GM19438 (cell line): ENCODE results near the gene GNPTAB.

Source experiments
- ATAC-seq: cut with Tn5 transposase; IDR thresholded peaks from one replicate; pipeline ENCODE4 v1.9.1; 2021; ENCODE audit warnings: low read depth; ENCODE audit not compliant: unreplicated experiment

Gene GNPTAB

DNA sequence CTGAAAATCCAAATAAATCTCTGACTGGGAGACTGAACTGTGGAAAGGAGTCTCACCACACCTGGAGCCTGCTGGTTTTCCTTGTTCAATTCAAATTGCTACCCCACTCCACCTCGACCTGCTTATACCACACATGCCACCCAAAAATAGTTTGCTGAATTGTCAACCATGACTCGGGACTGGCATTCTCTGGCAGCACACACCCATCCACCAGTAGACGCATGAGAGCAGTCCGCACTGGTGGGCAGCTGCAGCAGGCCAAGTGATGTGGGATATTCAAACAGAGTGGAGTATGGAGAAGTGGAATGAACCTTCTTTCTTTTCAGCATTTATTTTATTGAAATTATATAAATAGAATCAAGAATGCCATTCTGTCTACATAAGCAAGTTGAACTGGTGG is 52.8 kb downstream of the GNPTAB start:
- no peak for ATAC-seq

DNA sequence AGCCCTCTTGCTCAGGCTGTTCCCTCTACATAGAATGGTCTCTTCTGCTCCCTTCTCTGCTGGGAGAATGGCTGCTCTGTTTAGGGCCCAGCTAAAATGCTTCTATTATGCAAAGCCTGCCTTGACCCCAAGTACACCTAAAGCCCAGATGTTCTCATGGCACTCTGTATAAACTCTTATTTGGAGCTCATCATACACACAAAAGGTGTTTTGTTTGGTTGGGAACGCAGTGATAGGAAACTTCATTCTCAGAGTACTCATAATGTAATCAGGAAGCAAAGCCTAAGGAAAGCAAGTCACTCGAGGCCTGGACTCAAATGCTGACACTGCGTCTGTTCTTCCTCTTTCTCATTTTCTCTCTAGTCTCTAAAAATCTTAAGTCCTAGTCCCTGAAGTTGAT is 53.3 kb downstream of the GNPTAB start:
- no peak for ATAC-seq

DNA sequence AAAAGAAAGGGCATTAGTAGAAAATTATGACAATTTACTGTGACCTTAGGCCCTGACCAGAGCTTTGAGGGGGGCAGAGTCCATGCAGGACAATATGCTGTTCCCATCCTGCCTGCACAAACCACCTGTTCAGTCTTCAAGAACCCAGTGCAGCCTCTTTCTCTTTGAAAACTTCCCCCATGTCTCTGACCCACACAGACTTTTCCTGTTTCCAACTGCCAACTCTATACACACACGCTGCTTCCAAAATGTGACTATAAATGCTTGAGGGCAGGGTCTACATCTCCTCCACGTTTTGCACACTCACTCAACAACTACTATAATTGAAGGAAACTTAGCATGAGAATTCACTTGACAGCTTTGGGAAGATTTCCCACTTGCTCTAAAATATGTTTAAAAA is 54.9 kb downstream of the GNPTAB start:
- ATAC-seq = no peak

DNA sequence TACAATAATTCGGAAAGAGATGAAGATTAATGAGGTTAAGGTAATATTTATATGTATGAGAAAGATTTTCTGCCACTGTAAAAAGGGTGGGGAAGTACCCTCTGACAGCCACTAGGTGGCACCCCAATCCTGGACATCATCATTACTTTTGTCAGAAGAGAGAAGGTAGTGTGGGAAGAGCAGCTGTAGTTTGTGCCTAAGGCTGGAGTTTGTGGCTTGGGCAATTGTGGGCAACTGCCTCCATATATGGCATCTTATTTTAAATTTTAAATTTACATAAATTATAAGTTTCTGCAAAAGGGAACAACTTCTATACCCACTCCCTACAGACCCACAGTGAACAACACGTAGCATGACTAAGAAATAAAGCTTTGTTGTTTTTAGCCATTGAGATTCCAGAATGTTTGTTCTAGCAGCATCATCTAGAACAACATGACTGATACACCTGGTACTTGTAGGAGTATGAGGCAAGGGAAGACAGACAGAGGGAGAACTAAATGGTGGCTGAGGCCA is 57.1 kb downstream of the GNPTAB start:
- ATAC-seq = peak; percentile 83

DNA sequence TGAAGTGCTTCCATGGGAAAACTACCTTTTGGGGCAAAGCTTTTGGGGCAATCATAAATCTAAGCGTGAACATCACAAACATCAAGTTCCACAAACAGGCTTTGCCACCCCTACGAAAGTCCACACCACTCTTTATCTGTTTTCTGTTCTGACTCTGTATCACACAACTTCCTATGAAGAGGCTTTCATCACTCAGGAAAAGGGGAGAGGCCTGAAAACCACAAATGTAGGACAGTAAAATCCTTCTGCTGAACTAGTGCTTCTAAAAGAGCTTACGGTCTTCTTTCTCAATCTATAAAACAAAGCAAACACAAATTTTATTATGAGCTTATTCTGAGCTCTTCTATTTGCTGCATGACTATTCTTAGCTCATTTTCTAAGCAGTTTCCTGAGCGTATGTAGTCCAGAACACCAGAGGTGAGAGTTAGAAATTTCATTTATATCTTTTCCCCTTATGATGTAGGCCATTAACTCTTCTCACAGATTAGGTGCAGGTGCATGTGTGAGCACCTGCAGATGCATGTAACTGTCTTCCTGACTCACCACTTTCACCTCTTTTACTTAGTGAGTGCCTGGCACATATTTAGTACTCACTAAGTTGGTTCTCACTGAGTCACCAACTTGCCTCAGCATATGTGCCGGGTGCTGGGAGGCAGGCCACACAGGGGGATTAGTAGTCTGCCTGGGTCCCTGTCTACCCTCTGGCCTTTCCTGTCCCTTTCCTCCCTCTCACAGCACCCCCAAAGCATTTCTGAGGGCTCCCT is 58.6 kb downstream of the GNPTAB start:
- ATAC-seq = no peak

DNA sequence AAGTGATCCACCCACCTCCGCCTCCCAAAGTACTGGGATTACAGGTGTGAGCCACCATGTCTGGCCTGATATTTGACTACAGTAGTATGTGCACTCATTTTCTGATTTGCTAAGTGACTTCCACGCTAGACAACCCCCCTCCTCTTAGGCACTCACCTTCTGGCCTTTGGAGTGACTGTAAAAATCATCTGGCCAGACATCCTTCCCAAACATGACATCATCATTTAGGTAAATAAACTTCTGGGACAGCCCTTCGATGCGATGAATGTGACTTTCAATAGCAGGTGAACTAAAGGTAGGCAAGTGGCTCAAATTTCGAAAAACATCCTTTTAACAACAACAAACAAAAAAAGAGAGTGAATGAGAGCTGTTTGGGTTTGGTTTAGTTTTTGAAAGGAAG is 60.9 kb downstream of the GNPTAB start:
- ATAC-seq = no peak

DNA sequence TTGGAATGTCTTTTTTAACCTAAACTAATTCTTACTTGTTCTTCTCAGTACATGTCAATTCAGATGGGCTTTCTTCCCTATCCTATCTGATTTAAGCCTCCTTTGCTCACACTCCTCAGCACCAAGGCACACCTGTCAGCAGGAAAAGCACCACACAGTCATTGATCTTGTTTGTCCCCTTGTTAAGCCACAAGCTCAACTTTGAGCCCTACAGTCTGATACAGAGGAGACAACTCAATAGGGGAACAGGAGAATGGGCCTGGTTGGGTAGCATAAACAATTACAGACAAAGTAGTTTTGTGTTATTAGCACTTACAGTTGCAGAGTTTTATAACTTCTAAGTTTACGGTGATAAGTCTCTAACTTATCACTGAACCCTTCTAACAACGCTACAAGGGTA is 62.0 kb downstream of the GNPTAB start:
- no peak for ATAC-seq

DNA sequence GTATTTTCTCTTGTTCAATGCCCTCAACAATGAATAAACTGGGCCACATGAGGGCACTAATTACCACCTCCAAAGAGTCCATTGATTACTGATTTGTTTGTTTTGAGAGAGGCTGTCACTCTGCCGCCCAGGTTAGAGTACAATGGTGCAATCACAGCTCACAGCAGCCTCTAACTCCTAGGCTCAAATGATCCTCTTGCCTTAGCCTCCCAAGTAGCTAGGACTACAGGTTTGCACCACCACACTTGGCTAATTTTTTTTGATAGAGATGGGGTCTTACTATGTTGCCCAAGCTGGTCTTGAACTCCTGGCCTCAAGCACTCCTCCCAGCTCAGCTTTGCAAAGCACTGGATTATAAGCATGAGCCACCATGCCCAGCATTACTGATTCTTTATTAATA is 63.2 kb downstream of the GNPTAB start:
- no peak for ATAC-seq

DNA sequence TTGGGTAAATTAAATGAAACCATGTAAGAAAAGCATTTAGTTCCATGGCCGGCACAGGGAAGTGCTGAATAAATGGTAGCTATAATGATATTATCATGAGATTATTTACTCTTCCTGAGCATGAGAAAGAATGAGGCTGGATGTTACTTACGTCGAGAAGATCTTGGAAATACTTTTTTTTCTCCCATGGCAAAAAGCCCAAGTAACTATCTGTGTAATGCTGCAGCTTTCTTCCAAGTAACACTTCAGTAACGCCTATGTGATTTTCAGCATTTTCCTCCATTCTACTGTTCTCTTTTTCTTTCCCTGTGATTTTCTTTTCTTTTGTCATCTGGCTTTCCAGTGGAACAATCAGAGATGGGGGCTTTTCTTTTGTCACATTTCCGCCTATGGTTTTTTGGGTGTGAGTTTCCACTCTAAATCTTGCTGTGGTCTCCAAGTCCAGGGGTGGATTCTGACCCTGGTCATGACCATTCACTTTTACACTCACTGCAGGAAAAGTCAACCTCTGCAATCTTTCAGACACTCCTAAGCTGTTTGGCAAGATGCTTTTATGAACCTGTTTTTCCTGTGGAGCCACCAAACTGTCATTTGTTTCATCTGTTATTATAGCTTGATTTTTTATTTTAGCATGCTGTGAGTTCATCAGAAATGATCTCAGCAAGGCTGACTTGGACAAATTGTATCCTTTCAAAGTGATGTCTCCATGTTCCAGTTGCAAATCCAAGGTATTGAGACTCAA is 66.5 kb downstream of the GNPTAB start:
- ATAC-seq = no peak

DNA sequence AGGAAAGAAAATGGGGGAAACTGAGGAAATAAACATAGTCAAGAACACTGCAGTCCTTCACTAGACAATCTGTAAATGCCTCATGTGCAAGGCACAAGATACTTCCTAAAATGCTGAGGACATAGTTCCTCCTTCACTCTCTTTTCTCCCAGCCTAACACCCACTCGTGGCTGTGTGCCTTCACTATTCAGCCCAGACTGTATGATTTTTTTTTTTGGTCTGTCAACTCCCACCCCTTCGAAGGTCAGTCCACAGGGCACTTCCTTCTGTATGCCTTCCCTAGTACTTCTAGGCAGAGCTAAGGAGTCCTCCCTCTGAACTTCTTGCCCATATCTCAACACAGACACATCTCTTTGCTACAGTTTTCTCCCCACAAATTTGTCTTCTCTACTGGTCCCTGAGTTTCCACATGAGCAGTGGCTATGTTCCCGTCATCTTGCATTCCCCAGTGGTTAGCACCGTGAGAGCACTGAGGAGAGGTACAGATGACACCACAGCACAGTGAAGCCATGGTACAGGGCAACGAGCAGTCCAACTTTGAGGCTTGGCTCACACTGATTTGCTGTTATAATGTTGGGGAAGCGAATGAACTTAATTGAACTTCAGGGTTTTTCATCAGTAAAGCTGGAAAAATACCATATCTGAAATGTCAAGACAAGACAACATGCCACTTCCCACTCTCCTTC is 67.4 kb downstream of the GNPTAB start:
- ATAC-seq = no peak

DNA sequence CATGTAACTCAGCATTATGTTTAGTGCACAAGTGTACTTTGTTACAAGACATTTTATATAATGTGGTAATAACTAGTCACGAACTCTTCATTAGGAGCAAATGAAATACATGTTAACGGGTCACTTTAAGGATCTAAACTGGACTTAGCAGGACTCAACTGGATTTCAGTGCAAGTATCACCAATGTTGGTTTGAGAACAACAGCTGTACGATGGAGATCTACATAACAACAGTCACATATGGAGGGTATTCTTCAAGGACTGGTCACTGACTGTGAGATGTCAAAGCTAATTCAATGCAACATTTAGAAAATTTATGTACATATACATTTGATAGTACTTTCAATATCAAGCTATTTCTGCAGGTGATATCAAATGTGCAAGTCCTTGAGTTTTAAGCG is 69.0 kb downstream of the GNPTAB start:
- ATAC-seq = no peak

DNA sequence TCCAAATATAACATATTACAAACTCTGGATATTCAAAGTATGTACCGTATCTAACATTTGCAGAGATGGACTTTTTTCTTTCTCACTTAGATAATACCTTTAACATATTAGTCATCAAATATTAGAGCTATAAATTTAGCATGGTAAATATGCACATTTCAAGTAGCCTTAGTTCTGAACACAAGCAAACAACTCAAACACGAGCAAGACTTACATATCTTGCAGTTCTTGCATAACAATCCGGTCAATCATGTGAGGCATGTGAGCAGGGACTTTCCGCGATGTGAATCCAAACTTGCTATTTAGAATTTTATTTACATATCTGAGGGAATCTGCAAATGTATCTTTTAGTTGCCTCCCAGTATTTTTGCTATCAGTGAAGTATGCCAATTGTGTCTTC is 69.4 kb downstream of the GNPTAB start:
- ATAC-seq = no peak

DNA sequence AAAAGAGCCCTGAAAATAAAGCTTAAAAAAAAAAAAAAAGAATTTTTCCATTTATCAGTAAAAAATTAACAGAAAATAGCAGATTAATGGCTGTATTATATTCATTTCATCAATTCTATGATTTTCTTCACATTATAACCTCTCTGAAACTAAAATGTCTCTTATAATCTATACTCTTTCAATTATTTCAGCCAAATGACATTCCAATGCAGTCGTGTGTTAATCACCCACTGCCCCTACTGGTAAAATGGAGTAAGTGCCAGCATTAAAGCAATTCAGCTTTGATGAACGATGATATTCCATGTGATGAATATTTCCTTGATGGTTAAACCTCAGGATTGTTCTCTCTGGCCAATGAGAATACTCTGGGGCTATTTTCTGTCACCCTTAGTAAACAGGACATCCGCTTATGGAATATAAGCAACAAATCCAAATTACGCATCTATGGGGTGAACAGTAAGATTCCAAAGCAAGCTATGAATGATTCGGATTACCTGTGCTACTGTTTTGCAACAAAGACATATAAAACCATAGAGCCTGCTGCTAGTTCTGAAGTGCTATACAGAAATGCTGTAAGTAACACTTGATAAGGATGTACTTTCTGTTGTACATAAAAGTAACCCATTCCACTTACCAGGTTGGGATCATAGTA is 71.2 kb downstream of the GNPTAB start:
- ATAC-seq = no peak

DNA sequence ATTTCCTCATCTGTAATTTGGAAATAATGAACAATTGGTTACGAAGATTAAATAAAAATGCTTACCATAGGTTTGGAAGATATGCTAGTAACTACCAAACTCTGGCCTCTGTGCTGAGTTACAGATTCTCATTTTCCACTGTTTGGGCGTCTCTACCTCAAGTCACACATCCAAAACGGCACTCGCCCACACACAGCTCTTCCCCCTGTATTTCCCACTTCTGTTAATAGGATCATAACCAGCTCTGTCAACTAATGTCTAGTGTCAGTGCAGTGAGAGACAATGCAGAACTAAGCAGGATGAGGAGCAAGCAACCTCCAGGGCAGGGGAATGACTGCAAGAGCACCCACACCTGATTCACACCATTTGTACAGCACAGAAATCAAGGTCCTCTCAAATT is 80.6 kb downstream of the GNPTAB start:
- ATAC-seq = no peak

DNA sequence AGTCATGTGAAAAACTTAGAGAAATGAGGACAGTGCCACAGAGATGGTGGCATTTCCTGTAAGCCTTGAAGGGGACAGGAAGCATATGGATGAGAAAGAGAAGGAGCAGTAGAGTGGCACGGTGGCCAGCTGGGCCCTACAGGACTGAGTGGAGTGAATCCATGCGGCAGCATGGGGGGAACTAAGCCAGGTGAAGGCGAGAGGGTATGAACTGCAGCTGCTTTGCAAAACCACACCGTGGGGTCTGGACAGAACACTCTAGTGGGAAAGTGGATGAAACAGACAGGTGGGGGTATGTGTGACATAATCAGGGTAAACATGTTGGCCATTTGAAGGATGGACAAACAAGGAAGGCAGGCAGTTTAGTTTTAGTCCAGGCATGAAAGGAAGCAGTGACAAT is 81.1 kb downstream of the GNPTAB start:
- no peak for ATAC-seq

DNA sequence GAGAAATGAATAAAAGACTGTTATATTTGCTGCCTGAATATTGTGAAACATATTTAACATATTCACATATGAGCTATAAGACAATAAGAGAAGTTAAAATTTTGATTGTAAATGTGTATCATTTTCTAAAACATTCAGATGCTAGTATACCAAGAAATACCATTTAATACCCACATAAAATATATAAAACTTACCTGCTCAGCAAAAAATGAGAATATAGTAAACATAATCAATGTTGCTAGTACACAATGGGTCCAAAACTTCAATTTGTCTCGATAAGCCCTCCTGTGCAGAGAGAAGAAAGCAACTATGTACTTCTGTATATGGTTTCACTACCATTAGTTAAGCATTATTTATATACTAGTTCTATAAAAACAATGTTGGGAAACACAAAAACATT is 81.9 kb downstream of the GNPTAB start:
- ATAC-seq = no peak

DNA sequence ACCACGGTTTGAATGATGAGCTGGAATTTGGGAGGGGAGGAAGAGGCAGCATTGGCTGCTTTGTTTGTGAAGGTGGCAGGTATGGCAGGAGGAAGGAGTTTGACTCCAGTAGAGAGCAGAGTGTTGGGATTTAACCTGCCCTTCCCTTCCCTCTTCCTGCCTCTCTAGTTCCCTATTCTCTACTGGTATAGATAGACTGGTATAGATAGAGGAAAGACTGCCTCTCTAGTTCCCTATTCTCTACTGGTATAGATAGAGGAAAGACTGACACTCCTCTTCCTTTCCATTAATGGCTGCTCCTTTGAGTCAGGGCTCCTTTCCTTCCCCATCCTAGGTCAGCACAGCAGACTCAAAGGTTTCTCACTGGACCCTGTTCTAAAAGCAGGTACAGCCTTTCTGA is 83.1 kb downstream of the GNPTAB start:
- no peak for ATAC-seq

DNA sequence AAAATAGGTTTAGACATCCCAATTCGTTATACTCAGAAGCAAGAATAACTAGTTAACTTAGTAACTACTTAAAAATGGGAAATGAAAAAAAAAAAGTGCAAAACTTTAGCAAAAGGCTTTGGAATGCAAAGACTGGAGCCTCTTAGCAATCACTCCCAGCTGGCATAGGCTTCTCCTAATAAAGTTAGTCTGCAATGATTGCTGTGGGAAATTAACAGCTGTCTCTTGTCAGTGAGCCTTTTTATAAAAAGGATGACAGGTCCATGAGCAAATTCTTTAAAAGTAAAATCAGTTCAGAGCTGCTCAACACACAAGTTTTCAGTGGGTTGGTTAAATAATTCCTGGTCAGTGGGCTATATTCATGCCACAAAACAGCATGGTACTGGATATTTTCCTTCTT is 84.1 kb downstream of the GNPTAB start:
- no peak for ATAC-seq

DNA sequence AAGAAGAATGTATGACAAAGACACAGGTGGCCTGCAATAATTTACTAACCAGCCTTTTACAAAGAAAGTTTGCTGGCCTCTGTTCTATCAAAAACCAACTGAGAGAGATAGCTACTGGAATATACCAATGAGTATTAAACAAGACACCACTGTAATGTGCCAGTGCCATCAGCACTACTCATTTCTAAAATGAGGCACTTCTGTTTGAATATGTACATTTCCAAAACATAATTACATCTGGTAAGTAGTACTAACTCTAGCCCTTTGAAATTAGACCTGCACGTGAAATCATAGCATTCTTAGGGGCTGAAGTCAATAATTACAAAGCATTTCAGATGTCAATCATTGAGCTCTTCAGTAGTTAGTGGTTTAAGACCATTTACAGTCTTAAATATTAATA is 84.6 kb downstream of the GNPTAB start:
- no peak for ATAC-seq

DNA sequence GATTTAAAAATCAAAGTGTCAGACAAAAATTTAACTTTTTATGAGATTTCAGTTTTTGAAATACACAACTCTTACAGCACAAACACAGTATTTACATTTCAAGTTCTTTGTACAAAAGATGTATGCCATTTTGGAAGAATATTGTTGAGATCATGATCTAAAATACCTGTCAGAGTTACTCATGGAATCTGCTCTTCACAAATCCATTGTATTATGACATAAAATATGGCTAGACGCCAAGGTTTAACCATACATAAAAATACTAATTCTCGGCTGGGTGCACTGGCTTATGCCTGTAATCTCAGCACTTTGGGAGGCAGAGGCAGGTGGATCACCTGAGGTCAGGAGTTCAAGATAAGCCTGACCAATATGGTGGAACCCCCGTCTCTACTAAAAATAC is 85.3 kb downstream of the GNPTAB start:
- no peak for ATAC-seq
